Epithelial cell of proximal tubule (primary cell): ENCODE measurements around the gene PAGE1. TPM values are rescaled to one million over a fixed set of nuclear protein-coding genes. Genes with fewer than 3 reads are reported as not detected.
"Not testable (repeated sequence)": the region's sequence is repeated elsewhere in the genome, so short reads cannot be mapped to it uniquely, and the experiment has no call there.

Experiments
- DNase-seq: peaks from one replicate; pipeline ENCODE4 v3.0.0-alpha.2; 2011; ENCODE audit warnings: low read depth
- H3K4me3 ChIP-seq: 2 replicates; pipeline ENCODE4 v1.5.1; 2011; ENCODE audit warnings: low read depth, mild to moderate bottlenecking, low read length
- CTCF ChIP-seq: conservative IDR thresholded peaks from 2 replicates; pipeline ENCODE4 v1.5.1; 2012; ENCODE audit warnings: low read depth, mild to moderate bottlenecking, low read length
- total RNA-seq: library from RNA; depleted of rRNA; stranded (reverse); fragments of >200 nt; gene quantifications from 2 replicates; pipeline ENCODE4 v1.2.3, GENCODE V29; 2015

The PAGE1 gene
- not detected in 2 replicates for total RNA-seq

GRCh38 chrX:49695276-49696180 is at the start of gene PAGE1:
Gene PAGE1 (minus strand): TSS chrX:49695984. CDS start chrX:49694770, 1,214 bp downstream.
- H3K4me3 ChIP-seq = no peak within 1 kb of the TSS
- no peak for DNase-seq
- no peak for TF ChIP-seq CTCF

- not testable (repeated sequence) for H3K4me3 ChIP-seq, DNase-seq
These were observed 45.7 kb upstream of the PAGE1 start for GRCh38 chrX:49741501-49741900.

- H3K4me3 ChIP-seq = no peak overlapping the region
- DNase-seq = no peak
- no peak for TF ChIP-seq CTCF
These were observed 32.1 kb upstream of the PAGE1 start for GRCh38 chrX:49727847-49728246.

- TF ChIP-seq CTCF = no peak
- H3K4me3 ChIP-seq = no peak overlapping the region
- no peak for DNase-seq
These were observed 31.2 kb upstream of the PAGE1 start for GRCh38 chrX:49726966-49727365.

GRCh38 chrX:49725923-49726904 is 30.4 kb upstream of the PAGE1 start:
- no peak for DNase-seq
- no peak overlapping the region for H3K4me3 ChIP-seq
- no peak for TF ChIP-seq CTCF

GRCh38 chrX:49725401-49725800 is 29.6 kb upstream of the PAGE1 start:
- DNase-seq = no peak
- no peak for TF ChIP-seq CTCF
- no peak overlapping the region for H3K4me3 ChIP-seq

GRCh38 chrX:49720106-49720505 is 24.3 kb upstream of the PAGE1 start:
- DNase-seq, H3K4me3 ChIP-seq: not testable (repeated sequence)
